HL-60/S4 treated with phorbol 12-myristate 13-acetate at 8.2 ng/mL for 4 days and 3 days (cell line): ENCODE measurements around the gene TMEM229A.
"Not testable (repeated sequence)": the region's sequence is repeated elsewhere in the genome, so short reads cannot be mapped to it uniquely, and the experiment has no call there.

Experiments used
- in situ Hi-C: fragments of 300-500 bp; cut with MboI; formaldehyde crosslinking; loops from 2 replicates; pipeline ENCODE4 v1.15.0; 2022; ENCODE audit warnings: low sequenced_read_pairs

Gene TMEM229A

GRCh38 chr7:124033095-124033806, 384 bp upstream of the TMEM229A start:
- in situ Hi-C loops, result no loop called here

GRCh38 chr7:124031919-124032318, 948 bp downstream of the TMEM229A start:
- in situ Hi-C loops, result no loop called here

- in situ Hi-C loops, result no loop called here
These were observed 1.5 kb downstream of the TMEM229A start for GRCh38 chr7:124031406-124031805.

GRCh38 chr7:124030964-124031363, 1.9 kb downstream of the TMEM229A start:
- in situ Hi-C loops, result no loop called here

GRCh38 chr7:124029396-124030188, 3.3 kb downstream of the TMEM229A start:
- in situ Hi-C loops, result no loop called here

GRCh38 chr7:124027236-124027635, 5.6 kb downstream of the TMEM229A start:
- in situ Hi-C loops, result no loop called here

- in situ Hi-C loops, result not testable (repeated sequence)
These were observed 8.5 kb downstream of the TMEM229A start for GRCh38 chr7:124024329-124024728.

- in situ Hi-C loops, result no loop called here
These were observed 10.3 kb downstream of the TMEM229A start for GRCh38 chr7:124022551-124022950.

GRCh38 chr7:124020060-124020459, 12.8 kb downstream of the TMEM229A start:
- in situ Hi-C loops, result no loop called here

GRCh38 chr7:124013306-124013705, 19.6 kb downstream of the TMEM229A start:
- in situ Hi-C loops, result no loop called here

GRCh38 chr7:124012864-124013263, 20.0 kb downstream of the TMEM229A start:
- in situ Hi-C loops, result no loop called here

- in situ Hi-C loops, result no loop called here
These were observed 23.5 kb downstream of the TMEM229A start for GRCh38 chr7:124009321-124009720.

- in situ Hi-C loops, result not testable (repeated sequence)
These were observed 24.6 kb downstream of the TMEM229A start for GRCh38 chr7:124008296-124008695.

- in situ Hi-C loops, result no loop called here
These were observed 33.2 kb downstream of the TMEM229A start for GRCh38 chr7:123999703-124000102.

GRCh38 chr7:123998921-123999320, 33.9 kb downstream of the TMEM229A start:
- in situ Hi-C loops, result no loop called here

- in situ Hi-C loops, result no loop called here
These were observed 36.6 kb downstream of the TMEM229A start for GRCh38 chr7:123996327-123996625.

- in situ Hi-C loops, result no loop called here
These were observed 37.1 kb downstream of the TMEM229A start for GRCh38 chr7:123995617-123996326.

GRCh38 chr7:123994449-123994848, 38.4 kb downstream of the TMEM229A start:
- in situ Hi-C loops, result no loop called here

- in situ Hi-C loops, result no loop called here
These were observed 38.9 kb downstream of the TMEM229A start for GRCh38 chr7:123993996-123994395.

GRCh38 chr7:123992913-123993518, 39.9 kb downstream of the TMEM229A start:
- in situ Hi-C loops, result no loop called here

GRCh38 chr7:123987445-123987844, 45.4 kb downstream of the TMEM229A start:
- in situ Hi-C loops, result no loop called here
